ENCODE data around the gene FMNL3.
"Not testable (repeated sequence)": the region's sequence is repeated elsewhere in the genome, so short reads cannot be mapped to it uniquely, and the experiment has no call there.

FMNL3 gene

DNA sequence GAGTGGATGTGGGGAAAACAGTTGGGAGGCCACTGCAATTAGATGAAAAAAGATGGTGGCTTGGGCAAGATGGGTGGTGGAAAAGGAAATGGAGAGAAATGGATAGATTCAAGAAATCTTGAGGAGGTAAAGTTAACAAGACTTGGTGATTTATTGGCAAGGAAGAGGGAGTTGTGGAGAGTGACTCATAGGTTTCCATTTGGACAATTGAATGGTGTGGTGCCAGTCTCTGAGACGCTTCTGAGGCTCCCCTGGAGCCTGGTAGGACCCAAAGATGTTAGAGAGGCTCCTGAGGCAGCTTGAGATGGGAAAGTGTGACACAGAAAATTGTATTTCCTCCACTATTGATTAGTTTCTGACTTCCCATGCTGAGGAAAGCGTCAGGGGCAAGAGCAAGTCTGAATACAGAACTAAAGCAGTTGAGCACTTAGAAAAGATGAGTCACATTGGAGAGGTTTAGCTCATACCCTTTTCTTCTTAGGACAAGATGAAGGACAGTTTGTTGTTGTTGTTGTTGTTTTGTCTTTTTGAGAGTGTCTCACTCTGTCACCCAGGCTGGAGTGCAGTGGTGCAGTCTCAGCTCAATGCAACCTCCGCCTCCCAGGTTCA lies 79.3 kb downstream of the FMNL3 start:
- DNase-seq: no peak

DNA sequence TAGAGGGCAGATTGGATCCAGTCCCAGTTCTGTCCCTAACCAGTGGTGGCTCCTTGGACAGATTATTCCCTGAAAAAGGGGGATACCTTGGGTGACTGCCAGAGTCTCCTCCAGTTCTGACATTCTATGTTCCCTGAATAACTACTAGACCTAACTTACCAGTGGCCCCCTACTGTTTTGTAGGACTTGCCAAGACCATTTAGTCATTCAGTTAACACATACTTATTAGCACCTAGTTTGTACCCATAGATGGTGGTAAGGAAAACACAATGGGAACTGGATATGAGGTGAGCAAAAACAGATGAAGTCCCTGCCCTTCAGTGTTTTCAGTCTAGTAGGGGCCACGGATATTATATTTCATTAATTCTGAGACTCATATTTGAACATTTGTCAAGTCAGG lies 80.4 kb downstream of the FMNL3 start:
- DNase-seq: no peak

DNA sequence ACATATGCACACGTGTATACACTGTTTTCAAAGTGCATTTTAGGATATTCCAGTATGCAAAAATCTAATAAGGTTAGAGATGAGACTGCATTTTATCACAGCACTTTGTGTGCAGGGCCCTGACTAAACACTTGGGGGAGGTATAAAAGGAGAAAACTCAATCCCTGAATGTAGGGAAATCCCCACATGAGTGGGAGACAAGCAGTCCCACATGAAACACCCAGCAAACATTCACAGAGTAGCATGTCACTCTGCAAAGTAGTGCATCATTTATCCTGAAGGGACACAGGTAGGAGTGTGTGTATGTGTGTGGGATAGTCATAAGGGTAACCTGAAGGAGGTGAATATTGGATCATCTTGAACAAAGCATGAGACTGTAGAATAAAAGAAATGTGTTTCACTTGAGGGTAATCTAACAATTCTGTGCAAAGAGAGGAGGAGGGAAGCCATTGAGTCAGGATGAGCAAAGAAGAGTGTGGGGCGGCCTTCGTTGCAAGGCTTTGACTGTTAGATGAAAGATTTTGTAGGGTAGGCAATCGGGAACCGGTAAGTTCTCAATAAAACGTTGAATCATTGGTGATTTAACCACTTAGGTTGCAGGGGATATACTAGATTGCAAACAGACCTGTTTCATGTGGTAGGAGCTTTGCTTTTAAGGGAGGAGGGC lies 80.9 kb downstream of the FMNL3 start:
- DNase-seq: peak in 1 of 2 experiments; percentile 10

DNA sequence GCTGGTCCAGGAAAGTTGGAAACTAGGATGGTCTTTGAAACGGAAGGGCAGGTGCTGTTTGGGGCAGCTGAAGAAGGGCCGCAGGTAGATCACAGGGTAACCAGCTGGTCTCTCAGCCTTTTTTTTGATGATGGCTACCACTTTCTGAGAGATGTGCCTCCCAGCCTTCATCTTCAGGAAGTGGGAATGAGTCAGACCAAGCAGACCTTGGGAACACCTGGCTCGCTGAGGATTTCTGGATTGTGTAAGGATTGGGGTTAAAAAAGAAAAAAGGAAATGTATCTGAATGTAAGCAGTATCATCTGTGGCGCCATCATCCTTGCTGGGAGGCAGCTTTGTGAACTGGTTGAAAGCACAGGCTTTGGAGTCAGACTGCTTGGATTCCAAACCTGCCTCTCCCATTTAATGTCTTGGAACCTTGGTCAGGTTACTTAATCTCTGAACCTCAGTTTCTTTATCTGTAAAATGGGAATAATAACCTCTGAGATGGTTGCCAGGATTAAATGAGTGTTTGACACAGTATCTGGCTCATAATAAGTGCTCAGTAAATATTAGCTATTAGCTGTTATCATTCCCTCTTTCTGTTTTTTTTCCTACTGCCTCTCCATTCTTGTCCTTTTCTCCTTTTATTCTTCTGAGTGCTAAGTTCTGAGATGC lies 82.2 kb downstream of the FMNL3 start:
- DNase-seq: no peak

DNA sequence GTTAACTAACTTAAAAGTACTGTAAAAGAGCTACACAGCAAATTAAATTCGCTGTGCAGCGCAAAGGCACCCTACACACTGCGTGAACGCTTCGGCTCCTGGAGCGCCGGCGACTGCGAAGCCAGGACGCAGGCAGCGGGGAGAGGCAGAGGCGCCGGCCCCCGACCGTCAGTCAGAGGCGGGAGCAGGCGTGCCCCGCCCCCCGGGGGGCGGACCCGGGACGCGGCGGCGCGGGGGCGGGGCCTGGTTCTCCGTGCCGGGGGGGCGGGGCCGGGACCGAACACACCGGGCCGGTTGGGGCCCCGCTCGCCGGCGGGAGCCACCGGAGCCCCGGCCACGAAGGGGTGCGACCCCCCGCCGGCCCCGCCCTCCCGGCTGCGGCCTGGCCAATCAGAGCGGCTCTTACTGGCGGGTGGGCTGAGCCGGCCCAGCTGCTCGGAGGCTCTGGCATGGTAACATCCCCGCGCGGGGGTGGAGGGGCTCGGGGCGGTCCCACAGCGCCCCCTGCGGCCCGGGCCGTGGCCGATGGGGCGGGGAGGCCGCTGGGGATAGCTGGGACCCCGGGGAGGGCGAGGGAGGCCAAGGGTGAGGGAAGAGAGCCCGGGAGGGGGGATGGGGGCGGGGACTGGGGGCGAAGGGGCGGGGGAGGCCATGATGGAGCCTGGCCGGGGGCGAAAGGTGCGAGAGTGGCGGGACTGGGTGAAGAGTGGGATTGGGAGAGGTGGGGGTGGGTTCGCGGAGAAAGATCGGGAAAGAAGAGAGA lies 83.9 kb downstream of the FMNL3 start, which contains the start of gene PRPF40B:
Gene PRPF40B, plus strand, starts transcription at position 420 of the 763 bp plus-strand sequence. Its CDS starts 30 bp downstream, at position 450.
- peak; percentile 77 to 84 for DNase-seq

DNA sequence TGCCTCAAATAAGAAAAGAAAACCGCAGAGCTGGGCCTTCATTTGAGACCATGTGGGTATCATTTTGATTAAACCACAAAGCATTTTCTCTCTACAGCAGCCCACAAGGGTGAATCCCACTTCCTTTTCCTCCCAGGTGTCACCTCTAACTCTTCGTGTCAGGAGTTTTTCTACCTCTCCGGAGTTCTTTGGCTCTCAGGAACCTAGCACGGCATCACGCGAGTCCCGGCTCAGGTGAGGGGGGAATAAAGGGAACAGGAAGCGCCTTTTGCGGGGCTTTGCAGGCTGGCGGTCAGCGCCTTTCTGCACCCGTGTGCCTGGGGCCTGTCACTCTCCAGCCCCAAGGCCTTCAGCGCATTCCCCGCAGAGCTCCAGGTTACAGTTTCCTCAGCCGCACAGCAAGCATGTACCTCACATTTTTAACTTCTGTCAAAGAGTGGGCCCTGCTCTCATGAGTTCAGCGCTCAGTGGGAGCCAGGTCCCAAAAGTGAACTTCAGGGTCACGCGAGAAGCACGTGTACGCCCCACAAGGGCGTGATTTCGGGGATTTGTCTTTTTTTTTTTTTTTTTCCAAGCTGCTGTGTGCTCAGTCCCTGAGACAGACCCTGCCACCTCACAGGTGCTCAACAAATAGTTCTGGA lies 84.6 kb downstream of the FMNL3 start:
- peak; percentile 24 to 29 for DNase-seq

DNA sequence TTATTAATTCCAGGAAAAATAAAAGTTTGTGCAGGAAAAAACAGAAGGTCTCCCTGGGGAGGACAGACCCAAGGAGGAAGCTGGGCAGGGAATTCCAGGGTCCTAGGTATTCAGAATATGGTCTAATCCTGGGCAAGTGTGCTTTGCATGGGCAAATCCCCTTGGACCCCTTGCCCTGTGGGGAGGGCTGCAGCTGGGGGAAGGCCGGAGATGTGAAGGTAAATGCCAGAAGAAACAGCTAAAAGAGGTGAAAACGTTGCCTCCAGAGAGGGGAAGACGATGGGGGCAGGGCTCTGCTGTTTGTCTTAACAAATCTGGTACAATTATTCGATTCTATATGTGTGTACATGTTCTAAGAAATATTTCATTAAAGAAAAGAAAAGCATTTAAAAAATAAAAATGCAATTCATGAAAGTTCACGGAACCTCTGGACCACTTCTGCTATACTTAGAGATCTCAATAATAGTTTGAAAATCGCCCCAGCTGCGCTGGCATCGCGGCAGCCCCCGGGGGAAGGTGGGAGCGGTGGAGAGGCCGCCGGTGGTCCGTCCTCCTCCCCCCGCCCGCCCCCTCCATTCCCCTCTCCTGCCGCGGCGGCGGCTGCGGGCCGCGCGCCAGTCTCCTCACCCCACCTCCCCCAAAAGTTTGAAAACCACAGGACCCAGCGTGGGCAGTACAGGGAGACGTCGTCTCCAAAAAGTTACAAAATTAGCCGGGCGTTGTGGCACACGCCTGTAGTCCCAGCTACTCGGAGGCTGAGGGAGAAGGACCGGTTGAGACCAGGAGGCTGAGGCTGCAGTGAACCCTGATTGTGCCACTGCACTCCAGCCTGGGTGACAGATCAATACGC lies 85.3 kb downstream of the FMNL3 start:
- no peak for DNase-seq

DNA sequence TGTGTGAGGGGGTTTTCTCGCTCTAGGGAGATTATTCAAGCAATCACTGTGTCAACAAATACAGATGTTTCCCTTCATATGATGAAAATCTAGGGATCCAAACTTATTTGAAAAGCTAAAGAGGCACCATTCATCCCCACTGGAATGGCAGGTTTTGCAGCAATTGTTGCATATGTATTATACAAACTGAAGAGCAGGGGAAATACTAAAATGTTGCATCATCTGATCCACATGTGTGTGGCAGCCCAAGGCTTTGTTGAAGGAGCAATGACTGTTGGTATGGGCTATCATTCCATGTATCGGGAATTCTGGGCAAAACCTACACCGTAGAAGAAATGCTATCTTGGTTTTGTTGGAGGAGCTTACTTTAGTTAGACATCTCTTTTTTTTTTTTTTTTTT lies 87.9 kb downstream of the FMNL3 start:
- no peak for DNase-seq

DNA sequence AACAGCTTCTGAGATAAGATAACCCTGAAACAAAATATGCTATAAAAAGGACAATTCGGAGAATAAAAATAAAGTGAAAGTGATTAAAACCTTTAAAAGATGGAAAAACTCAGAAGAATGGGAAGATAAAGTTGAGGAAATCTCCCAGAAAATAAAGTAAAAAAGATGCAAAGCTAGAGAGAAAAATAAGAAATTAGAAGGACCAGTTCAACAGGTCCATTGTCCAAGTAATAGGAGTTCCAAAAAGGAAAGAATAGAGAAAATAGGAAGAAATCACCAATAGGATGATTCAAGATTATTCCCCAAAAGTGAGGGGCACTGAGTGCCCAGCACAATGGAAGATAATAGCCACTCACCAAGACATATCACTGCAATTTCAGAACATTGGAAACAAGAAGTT lies 88.6 kb downstream of the FMNL3 start:
- DNase-seq: no peak

DNA sequence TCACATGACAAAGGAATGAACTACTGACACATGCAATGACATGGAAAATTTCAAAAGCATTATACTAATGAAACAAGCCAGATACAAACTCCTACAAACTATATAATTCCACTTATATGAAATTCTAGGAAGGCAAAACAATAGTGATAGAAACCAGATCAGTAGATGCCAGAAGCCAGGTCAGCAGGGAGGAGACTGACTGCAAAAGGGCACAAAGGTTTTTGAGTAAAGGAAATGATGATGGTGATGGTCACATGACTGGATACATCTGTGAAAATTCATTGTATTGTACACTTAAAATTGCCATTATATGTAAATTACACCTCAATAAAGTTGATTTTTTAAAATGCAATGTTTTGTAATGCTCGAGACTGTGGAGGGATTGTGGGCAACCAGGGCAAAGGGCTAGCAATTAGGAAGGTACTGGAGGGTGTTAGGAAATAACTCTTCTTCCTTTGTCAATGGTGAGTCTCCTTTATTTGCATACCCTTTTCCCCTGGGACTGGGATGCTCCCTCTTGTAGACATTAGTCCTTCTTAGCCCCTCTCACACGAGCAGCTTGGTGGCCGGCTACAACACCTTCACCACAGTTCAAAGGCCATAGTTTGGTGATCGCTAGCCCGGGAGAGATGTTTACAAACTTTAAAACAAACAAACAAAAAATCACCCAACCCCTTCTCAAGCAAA lies 90.5 kb downstream of the FMNL3 start:
- no peak for DNase-seq

DNA sequence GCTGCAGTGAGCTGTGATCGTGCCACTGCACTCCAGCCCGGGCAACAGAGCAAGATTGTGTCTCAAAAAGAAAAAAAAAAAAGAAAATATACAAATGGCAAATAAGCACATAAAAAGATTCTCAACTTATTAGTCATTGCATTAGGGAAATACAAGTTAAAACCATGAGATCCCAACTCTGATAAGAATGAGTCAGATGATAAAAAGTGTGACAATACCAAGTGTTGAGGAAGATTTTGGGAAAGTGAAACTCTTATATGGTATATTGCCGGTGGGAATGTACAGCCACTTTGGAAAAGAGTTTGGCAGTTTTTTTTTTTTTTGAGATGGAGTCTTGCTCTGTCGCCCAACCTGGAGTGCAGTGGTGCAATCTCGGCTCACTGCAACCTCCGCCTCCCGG lies 91.5 kb downstream of the FMNL3 start:
- DNase-seq: no peak

DNA sequence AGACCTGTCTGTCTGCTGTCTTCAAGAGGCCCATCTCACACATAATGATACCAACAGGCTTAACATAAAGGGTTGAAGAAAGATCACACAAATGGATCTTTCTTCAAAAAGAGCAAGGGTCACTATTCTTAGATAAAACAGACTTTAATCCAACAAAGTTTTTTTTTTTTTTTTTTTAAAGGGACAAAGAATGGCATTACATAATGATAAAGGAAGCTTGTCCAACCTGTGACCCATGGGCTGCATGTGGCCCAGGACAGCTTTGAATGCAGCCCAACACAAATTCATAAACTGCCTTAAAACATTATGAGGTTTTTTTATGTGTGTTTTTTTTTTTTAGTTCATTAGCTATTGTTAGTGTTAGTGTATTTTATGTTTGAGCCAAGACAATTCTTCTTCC lies 95.0 kb downstream of the FMNL3 start:
- no peak for DNase-seq

DNA sequence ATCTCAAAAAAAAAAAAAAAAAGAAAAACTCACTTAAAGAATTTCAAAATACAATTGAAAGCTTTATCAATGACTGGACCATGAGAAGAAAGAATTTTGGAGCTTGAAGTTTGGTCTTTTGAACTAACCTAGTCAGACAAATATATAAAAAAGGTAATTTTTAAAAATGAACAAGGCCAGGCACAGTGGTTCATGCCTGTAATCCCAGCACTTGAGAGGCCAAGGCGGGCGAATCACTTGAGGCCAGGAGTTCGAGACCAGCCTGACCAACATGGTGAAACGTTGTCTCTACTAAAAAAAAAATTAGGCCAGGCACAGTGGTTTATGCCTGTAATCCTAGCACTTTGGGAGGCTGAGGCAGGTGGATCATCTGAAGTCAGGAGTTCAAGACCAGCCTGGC lies 96.4 kb downstream of the FMNL3 start:
- DNase-seq: not testable (repeated sequence)

DNA sequence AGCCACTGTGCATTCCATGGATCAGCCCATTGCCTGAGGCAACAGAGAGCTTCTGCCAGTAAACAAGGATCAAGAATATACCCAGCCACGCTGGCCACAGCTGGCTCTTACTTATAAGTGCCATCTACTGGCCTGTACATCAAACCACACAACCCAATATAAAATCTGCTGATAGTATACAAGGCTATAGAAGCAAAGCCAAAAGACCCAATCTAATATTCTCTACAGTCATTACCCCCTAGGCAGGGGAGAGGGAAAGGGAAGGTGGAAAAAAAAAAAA lies 97.4 kb downstream of the FMNL3 start:
- DNase-seq: peak; percentile 11 to 13

DNA sequence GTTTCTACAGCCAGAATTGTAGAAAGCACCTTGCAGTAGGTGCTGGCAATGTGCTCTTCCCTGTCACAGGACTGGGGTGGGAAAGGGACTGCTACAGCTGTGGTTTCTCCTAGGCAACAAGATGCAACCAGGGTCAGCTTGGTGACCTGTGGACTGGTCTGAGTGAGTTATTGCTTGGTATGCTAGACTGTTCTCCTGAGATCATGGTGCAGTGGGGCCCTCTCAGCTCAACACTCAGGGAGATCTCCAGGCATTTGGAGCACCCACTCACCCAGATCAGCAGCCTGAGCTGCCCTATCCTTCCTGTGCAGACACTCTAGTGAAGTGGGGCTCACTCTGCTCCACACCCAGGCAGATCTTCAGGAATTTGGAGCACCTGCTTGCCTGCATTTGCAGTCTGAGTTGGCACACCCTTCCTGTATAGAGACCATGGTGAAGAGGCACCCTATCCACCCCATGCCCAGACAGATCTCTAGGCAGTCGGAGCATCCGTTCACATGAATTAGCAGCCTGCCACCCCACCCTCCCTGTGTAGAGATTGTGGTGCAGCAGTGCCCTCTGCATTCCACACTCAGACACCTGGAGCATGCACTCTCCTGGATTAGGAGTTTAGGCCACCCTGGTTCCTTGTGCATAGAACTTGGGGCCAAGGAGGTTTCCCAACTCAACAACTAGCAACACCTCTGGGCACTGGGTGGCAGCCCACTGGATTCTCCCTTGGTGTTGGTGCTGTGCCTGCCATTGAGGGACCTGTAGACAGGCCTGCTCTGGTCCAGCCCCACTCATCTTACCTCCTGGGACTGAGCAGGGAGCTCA lies 97.9 kb downstream of the FMNL3 start:
- DNase-seq: no peak

DNA sequence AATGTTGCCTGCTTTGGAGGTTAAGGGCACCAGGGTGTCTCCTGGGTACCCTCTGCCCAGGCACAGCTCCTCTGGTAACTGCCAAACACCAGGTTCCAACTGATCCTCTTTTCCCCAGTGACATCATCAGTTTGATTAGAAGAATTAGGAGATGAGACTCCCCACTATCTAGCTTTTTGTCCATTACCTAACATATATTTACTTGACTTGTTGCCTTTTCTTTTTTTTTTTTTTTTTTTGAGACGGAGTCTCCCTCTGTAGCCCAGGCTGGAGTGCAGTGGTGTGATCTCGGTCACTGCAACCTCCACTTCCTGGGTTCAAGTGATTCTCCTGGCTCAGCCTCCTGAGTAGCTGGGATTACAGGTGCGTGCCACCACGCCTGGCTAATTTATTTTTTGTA lies 101.7 kb downstream of the FMNL3 start, which contains the start of gene FAM186B:
Gene FAM186B, minus strand, starts transcription at position 101 of the 400 bp plus-strand sequence. CDS start 162 bp downstream, outside the sequence.
- not testable (repeated sequence) for DNase-seq

DNA sequence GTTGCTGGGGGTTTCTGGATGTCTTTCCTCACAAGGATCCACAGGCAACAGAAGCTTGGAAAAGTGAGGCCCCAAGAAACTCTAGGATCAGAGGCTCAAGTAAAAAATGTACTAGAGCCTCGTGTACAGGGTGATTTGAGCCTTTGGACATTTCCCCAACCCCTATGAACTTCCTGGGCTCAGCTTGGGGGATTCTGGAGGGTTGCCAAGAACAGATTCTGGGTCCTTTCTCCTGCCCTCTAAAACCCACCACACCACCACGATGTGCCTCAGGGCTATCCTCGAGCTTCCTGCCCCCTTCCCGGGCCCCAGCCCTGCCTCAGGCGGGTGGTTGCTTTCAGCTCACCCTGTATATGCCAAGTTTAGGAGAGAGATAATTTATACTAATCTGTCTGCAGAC lies 102.3 kb downstream of the FMNL3 start:
- DNase-seq: peak in 1 of 2 experiments; percentile 10

DNA sequence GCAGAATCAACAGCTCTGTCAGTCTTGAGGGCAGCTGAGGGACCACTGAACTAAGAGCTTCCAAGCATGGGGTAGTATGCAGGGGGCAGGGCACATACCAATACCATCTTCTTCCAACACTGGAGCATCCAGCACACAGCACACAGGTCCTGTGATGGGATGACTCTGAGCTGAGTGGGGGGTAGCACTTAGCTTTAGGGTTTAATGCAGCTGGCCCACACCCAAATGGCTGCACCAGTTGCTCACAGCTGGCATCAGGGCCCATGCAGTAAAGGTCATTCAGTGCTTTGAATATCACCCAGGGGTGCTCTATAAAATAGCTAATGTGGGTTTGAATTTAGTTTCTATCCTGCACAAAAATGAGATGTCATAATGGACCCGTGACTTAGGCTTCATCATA lies 103.5 kb downstream of the FMNL3 start:
- DNase-seq: no peak

DNA sequence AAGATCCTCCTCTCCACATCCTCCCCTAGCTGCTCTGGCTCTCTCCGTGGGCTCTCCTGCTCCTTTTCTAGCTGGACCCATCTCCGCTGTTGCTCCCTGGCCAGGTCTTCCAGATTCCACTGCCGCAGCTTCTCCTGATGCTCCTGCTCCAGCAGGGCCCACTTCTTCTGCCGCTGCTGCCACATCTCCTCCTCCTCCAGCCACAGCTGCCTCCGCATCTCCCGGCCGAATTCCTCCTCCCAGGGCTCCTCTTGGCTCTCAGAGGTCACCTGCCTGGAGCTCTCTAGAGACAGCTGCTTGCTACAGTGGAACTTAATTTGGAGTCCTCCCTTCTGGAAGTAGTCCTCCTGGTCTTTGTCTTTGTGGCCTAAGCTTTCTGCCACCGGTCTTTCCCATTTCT lies 107.2 kb downstream of the FMNL3 start:
- DNase-seq: no peak

DNA sequence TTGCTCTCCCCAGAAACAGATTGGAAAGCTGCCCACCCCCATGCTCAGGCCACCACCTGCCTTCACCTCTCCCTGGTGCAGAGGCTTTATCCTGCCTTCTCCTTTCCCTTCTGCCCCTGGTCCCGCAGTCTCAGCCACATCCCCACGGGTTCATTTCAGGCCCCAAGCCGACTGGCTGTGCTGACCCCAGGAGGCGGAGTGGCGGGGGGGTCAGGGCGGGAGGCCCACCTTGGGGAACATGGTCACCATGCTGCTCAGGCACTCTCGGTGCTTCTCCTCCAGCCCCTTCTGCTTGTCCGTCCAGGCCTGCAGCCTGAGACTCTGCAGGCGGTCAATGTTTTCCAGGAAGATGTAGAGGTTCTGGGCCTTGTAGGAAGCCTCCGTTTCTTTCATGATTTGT lies 108.7 kb downstream of the FMNL3 start:
- no peak for DNase-seq
